GM19372 (cell line): ENCODE measurements around the gene PWWP2B.

Experiments used
- ATAC-seq: cut with Tn5 transposase; IDR thresholded peaks from one replicate; pipeline ENCODE4 v1.9.1; 2021; ENCODE audit warnings: mild to moderate bottlenecking, low read depth, moderate library complexity; ENCODE audit not compliant: unreplicated experiment

The PWWP2B gene

DNA sequence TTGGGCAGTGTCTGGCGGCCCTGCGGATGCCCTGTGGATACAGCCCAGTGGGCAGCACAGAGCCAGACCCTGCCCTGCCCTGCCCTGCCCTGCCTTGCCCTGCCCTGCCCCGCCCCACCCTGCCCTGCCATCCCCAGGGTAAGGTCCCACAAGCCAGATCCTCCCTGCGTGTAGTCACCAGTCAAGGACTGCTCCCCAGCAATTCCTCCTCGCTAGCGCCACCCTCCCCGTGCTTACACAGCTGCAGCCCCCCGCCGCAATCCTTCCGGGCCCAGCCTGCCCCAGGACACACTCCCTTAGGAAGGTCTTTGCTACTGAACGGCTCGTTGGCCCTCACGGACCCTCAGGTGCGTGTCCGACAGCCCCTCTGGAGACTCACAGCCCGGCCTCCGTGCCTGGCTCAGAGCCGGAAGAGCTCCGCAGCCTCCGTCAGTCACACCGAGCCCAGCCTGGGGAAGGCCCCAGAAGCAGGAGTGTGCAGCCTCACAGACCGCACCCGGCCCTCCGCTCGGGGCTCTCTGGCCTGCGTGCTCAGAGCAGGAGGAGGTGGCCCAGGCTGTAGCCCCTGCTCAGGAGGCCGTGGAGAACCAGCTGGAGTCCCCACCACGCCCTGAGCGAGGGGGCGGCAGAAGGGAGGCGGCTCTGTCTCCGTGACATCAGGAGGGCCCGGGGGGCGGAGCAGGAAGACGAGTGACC, 68.3 kb downstream of the PWWP2B start:
- ATAC-seq: no peak

DNA sequence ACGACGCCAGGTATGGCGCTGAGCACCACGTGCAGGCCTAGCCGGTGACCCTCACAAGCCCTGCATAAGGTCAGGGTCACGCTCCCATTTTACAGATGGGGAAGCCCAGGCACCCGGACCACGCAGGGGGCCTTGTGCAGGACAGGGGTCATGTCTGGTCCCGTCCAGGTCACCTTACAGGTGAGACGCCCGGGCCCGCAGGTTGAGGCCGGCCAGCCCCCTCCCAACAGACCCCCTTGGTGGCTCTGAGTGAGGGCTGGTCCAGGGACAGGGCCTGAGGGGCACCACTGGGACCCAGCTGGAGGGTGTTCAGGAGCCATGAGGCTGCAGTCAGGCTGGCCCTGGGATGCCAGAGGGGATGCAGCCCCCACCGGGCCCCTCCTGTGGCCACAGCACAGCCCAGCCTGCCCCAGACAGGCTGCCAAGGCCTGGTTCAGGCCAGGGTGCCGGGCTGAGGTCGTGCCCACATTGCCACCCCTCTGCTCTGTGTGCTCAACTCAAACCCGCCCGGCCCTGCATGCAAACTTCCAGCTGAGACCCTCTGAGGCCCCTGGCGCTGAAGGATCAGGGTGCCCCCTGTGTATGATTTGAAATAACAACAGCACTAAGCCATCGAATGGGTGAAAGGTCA, 69.0 kb downstream of the PWWP2B start:
- ATAC-seq: no peak

DNA sequence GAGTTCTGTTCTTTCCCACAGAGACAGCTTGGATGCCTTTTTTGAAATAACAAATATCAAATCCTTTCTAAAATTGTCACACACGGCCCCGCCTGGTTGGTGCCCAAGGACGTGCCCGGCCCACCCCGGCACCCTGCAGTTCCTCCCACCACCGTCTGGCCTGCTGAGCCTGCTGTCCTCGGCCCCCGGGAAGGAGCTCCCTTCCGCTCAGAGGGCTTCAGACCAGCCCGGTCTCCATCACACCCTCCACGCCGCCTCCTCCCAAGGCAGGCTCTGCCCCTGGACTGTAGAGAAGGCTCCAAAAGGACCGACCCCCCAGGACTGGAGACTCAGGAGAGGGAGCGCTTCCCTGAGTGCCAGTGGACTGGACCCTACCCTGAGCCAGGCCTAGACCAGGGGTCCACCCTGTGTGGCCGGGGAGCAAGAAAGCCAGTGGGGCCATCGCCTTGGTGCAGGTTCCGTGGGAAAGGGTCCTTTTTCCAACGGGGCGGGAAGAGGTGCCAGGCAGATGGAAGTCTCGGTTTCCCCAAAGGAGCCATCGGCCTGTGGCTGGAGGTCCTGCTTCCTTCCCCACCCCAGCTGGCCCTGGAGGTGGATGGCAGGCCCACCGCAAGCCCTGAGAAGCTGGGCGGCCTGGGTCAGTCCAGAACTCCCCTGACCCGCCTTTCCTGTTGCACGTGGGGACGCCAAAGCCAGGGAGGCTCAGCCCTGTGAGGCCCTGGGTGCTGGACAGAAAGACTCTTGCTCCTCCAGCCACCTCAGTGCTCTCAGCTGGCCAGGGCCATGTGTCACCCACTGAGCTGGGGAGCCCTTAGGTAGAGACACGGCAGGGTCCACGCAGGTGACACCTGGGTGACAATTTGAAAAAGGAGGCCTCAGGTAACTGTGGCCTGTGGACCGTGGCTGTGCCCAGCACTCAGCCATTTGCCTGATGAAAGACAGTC, 69.8 kb downstream of the PWWP2B start:
- ATAC-seq: no peak
